ENCODE results near the gene NFIC.

DNA sequence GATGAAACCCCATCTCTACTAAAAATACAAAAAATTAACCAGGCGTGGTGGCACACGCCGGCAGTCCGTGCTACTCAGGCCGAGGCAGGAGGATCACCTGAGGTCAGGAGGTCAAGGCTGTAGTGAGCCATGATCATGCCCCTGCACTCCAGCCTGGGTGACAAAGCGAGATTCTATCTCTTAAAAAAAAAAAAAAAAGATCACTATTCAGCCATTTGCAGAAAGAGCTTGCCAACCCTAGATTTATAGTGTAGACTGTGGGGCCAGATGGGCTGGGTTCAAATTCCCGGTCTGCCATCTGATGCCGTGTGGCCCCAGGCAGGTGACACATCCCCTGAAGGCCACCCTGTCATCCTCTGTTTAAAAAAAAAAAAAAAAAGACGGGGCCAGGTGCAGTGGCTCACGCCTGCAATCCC is 85.1 kb downstream of the NFIC start:
- TF ChIP-seq, protein P1, sequence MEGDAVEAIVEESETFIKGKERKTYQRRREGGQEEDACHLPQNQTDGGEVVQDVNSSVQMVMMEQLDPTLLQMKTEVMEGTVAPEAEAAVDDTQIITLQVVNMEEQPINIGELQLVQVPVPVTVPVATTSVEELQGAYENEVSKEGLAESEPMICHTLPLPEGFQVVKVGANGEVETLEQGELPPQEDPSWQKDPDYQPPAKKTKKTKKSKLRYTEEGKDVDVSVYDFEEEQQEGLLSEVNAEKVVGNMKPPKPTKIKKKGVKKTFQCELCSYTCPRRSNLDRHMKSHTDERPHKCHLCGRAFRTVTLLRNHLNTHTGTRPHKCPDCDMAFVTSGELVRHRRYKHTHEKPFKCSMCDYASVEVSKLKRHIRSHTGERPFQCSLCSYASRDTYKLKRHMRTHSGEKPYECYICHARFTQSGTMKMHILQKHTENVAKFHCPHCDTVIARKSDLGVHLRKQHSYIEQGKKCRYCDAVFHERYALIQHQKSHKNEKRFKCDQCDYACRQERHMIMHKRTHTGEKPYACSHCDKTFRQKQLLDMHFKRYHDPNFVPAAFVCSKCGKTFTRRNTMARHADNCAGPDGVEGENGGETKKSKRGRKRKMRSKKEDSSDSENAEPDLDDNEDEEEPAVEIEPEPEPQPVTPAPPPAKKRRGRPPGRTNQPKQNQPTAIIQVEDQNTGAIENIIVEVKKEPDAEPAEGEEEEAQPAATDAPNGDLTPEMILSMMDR (IDR thresholded peaks at IDR 0.05): no peak
- no peak for TF ChIP-seq POLR2AphosphoS5 (IDR thresholded peaks at IDR 0.05)

All from gastroesophageal sphincter (tissue), 3 donors.